Measurements from ENCODE around the gene PTPRR. TPM values are rescaled to one million over a fixed set of nuclear protein-coding genes. Genes with fewer than 3 reads are reported as not detected.

PTPRR gene
- total RNA-seq, 4 donors from 2014 or later = not detected

DNA sequence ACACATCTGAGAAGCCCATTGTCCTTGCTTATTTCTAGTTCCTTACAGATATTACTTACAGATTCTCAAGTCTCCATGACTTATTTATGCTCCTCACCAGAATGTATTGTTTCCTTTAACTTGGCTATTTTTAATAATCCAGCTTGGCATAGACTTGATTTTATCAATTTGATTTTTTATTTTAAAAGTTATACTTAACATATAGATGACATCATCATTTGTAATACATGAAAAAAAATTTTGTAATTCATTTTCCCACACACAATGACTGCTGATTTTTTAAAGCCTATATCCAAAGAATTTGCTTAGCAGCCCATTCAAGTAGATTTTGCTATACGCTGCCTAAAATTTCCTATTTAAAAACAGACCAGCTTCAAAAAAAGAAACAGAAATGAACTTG is 39.8 kb downstream of the PTPRR start:
- H3K27ac ChIP-seq = no peak overlapping the region
- no peaks in the 10 kb centered on the region for H3K27me3 ChIP-seq
- no peaks in the 10 kb centered on the region for H3K9me3 ChIP-seq
- no peaks in the 10 kb centered on the region for H3K4me1 ChIP-seq
- 96% methylated on average over 1 of the region's 1 CpG for WGBS
- no peak for DNase-seq (ENCODE audit: low spot score in 2 of 2)
- H3K36me3 ChIP-seq = no peaks in the 10 kb centered on the region
- no peak overlapping the region for H3K4me3 ChIP-seq
- TF ChIP-seq POLR2AphosphoS5 (IDR thresholded peaks at IDR 0.05) (no peak), POLR2A (IDR thresholded peaks at IDR 0.05) (no peak), EP300 (IDR thresholded peaks at IDR 0.05) (no peak), CTCF (IDR thresholded peaks at IDR 0.05) (no peak)

DNA sequence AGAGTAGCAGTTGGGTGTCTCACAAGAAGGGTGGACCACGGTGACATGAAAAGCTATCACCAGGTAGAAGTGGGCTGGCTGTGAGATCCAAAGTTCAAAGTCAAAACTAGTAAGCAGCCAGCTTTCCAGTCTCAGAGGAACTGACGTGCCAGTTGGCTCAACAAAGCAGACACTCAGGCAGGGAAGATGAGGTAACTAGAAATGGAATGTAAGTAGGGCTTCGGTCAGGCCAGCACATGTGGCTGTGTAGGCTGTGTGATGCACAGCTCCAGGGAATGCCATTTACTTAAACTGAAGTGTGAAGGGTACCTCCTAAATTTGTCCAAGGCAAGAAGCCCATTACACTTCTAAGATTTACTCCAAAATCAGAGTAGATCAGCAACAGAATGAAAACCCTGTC is 43.6 kb downstream of the PTPRR start:
- Histone ChIP-seq H3K9me3 (no peaks in the 10 kb centered on the region), H3K27ac (no peak overlapping the region), H3K27me3 (no peaks in the 10 kb centered on the region), H3K4me1 (no peaks in the 10 kb centered on the region), H3K36me3 (no peaks in the 10 kb centered on the region), H3K4me3 (no peak overlapping the region)
- TF ChIP-seq POLR2A (IDR thresholded peaks at IDR 0.05) = no peak
- TF ChIP-seq POLR2AphosphoS5 (IDR thresholded peaks at IDR 0.05) = no peak
- no peak for TF ChIP-seq EP300 (IDR thresholded peaks at IDR 0.05)
- TF ChIP-seq CTCF (IDR thresholded peaks at IDR 0.05) = no peak
- 17% methylated on average over 3 of the region's 3 CpGs for WGBS
- no peak for DNase-seq (ENCODE audit: low spot score in 2 of 2)

- Histone ChIP-seq H3K27me3 (no peaks in the 10 kb centered on the region), H3K4me1 (no peaks in the 10 kb centered on the region)
Observed at GRCh38 chr12:70875628-70876027, 44.9 kb downstream of the PTPRR start.

DNA sequence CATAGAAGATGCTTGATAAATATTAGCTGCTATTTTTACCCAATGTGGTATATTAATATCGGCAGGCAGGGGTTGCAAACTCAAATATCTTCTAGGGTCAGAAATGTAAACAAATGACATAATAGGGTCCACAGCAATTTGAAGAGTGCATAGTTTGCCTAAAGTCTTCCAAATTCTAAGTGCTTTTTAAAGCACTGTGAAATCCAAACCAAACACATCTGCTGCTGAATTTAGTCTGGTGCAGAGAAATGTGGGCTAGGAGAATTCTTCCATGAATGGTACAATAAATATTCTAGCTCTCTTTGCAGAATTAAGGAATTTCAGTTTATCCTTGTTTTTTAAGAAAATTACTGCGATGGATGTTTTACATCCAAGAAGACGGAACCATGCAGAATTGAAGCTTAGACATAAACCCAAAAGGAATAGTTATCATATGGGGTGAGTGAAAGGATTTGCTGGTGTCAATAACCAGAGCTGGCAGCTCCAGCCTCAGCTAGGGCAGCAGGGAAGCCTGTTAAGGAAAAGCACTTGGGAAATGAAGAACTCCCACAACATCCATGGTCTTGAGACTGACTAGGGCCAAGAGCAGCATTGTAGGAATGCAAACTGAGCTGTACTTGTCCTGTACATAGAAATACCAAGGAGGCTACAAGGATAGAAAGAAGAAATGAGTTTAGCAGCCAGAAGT is 65.5 kb downstream of the PTPRR start:
- Histone ChIP-seq H3K4me3 (no peak overlapping the region), H3K27ac (no peak overlapping the region), H3K4me1 (no peaks in the 10 kb centered on the region), H3K27me3 (no peaks in the 10 kb centered on the region), H3K36me3 (no peaks in the 10 kb centered on the region), H3K9me3 (no peaks in the 10 kb centered on the region)
- 66% methylated on average over 3 of the region's 3 CpGs for WGBS
- TF ChIP-seq POLR2AphosphoS5 (IDR thresholded peaks at IDR 0.05) = no peak
- no peak for DNase-seq (ENCODE audit: low spot score in 2 of 2)

More at GRCh38 chr12:70875628-70876027, 44.9 kb downstream of the PTPRR start:
- Histone ChIP-seq H3K36me3 (no peaks in the 10 kb centered on the region), H3K27ac (no peak overlapping the region), H3K9me3 (no peaks in the 10 kb centered on the region), H3K4me3 (no peak overlapping the region)
- TF ChIP-seq EP300 (IDR thresholded peaks at IDR 0.05) (no peak), CTCF (IDR thresholded peaks at IDR 0.05) (no peak), POLR2A (IDR thresholded peaks at IDR 0.05) (no peak), POLR2AphosphoS5 (IDR thresholded peaks at IDR 0.05) (no peak)
- DNase-seq (ENCODE audit: low spot score in 2 of 2) = no peak

DNA sequence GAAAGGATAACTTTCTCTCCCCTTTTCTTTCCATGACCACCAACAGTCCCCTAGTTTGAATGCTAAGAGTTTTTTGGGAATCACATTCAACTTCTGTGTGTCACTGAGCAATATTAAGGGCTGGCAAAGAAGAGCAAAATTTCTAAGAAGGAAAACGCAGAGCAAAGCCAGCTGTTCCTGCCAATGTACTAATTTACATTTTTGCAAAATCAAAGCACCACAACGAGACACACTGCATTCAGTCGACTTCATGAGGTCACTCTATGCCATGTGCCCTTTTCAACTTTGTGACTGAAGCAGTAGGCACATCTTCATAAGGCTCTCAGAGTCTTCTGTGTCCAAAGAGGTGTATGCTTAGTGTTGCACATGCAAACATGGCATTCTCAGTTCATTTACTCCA is 66.4 kb downstream of the PTPRR start:
- no peak for DNase-seq (ENCODE audit: low spot score in 2 of 2)
- Histone ChIP-seq H3K4me1 (no peaks in the 10 kb centered on the region), H3K27me3 (no peaks in the 10 kb centered on the region), H3K9me3 (no peaks in the 10 kb centered on the region), H3K36me3 (no peaks in the 10 kb centered on the region), H3K27ac (no peak overlapping the region), H3K4me3 (no peak overlapping the region)
- WGBS = 22% methylated on average over 3 of the region's 3 CpGs
- no peak for TF ChIP-seq CTCF (IDR thresholded peaks at IDR 0.05)
- TF ChIP-seq POLR2AphosphoS5 (IDR thresholded peaks at IDR 0.05) = no peak
- TF ChIP-seq POLR2A (IDR thresholded peaks at IDR 0.05) = no peak
- no peak for TF ChIP-seq EP300 (IDR thresholded peaks at IDR 0.05)

GRCh38 chr12:70853326-70853725 is 67.2 kb downstream of the PTPRR start:
- no peaks in the 10 kb centered on the region for H3K36me3 ChIP-seq
- WGBS = 76% methylated on average over 3 of the region's 3 CpGs
- no peaks in the 10 kb centered on the region for H3K27me3 ChIP-seq
- no peak overlapping the region for H3K4me3 ChIP-seq
- TF ChIP-seq POLR2AphosphoS5 (IDR thresholded peaks at IDR 0.05) (peak; percentile 49 to 94 (median 66)), EP300 (IDR thresholded peaks at IDR 0.05) (no peak)
- H3K9me3 ChIP-seq = no peaks in the 10 kb centered on the region
- H3K4me1 ChIP-seq = no peaks in the 10 kb centered on the region
- DNase-seq (ENCODE audit: low spot score in 2 of 2) = no peak
- peak overlapping the region; percentile 17 for H3K27ac ChIP-seq

Measured in suprapubic skin (tissue), 4 donors.